Activated CD8-positive, alpha-beta memory T cell treated with anti-CD3 and anti-CD28 coated beads, Interleukin-2, amount 50 U/mL, for 24 hours (primary cell): ENCODE results near the gene FAM120B.

ENCODE experiments used
- DNase-seq: peaks from one replicate; pipeline ENCODE4 v3.0.0-alpha.2; 2020; ENCODE audit errors: extremely low read depth

The FAM120B gene

DNA sequence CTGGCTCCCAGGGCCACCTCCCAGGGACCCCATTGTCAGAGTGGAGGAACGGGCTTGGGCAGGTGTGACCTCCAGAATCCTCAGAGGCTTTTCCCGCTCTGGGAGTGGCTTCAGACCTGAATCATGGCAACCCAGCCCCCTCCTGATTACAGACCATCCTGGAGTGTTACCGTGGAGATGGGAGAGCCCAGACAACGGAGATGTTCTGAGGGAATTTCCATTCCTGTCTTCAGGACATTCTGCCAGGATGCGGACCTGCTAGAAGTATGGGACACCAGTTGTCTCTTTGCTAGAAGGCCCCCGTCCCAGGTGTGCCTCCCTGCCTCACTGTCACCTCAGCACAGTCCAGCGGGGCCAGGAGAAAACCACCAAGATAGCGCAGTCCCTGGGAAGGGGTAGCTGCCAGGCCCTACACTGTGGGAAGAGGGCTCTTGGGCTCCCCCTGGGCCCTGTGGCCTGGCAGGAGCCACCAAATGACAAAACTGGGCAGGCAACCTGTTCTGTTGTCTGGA lies 136.6 kb downstream of the FAM120B start:
- no peak for DNase-seq

DNA sequence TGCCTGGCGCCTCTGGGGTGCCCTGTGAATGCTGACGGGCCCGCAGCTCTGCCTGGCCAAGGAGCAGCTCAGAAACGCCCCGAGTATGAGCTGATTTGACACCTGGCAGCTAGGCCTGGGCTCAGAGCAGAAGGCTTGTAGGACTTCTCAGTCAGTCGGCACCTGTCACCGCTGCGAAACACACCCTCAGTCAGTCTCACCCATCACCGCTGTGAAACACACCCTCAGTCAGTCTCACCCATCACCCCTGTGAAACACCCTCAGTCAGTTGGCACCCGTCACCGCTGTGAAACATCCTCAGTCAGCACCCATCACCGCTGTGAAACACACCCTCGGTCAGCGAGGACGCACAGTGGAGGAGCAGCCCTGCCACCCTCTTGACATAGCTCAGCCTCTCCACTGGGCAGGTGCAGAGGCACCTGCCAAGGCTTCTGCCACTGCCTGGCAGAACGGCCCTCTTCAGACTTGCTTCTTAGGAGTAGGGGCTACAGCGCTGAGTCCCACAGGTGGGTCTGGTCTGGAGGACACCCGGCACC lies 137.6 kb downstream of the FAM120B start:
- DNase-seq = no peak

DNA sequence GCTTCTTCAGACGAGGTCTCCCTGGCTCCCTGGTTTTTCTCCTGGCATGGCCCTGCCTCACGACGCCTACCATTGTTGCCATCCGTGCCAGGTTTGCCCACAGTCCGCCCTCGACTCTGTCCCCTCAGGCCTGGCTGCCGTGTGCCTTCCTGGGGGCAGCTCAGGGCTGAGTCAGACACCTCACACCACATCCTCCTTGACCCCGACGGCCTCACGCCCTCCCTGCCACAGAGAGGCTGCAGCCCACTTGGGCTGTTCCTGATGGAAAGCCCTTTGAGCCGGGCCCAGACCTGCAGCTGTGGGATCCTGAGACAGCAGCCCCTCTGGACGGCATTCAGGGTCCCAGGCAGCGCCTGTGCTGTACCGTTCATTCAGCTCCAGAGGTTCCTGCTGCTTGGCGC lies 138.3 kb downstream of the FAM120B start:
- no peak for DNase-seq

DNA sequence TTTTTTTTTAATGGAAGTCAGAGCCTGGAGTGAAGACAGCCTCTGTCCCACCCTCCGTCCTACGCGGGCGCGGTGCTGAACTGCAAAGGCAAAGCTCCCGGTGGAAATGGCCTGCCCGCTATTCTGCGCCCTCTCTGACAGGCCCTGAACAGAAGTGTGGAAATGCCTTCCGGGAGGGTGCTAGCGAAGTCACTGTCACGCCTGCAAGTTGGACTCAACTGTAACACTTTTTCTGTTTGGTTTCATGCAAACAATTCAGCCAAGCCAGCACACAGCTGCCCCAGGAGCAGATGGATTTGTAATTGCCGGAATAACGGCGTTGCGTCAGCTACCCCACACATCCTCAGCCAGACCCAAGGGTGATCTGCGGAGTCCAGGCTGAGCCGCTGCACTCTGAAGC lies 138.9 kb downstream of the FAM120B start:
- DNase-seq = no peak

DNA sequence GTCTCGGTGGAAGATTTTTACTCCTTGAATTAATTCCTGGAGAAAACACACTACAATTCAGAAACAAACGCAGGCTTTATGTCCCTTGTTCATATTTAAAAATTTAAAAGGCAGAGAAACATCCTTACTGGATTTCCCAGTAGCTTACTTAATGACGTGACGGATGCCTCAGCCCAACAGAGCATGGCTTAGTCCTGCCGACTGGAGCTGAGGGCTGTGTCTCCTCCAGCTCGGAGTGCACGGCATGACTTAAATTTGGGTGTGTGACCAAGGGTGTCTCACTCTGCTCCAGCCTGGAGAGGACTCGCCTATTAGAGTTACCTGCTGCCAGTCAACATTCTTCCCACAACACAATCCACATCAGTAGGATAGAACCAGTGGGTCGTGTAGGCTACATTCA lies 139.4 kb downstream of the FAM120B start:
- no peak for DNase-seq

DNA sequence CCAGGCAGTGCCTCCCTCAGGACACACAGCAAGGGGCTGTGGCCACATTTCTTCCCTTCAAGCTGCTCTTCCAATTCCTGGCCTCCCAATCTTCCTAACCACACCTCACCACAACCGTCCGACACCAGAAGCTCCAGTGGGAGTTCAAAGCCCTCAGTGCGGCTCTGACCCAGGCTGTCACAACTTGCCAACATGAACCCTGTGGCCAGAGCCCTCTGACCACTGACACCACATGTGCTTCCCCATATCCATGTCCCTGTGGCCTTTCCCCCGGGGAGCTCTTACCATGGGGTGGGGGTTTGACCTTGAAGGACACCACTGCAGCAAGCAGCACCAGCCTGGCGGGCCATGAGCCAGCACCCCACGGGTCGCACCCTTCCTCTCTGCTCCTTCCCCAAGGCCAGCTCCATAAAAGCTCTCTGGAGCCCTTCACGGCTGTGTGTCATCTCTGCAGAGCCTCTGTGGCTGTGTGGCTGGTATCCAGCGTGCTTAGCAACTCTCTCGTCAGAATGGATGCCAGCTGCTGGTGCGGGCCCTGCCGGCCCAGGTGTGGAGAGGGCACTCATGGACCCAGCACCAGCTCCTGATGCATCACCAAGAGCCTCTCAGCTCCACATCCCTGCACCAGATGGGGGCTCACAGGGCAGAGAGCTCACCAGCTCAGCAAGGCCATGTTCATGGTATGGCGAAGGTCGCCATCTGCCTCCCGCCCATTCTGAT lies 140.4 kb downstream of the FAM120B start:
- DNase-seq = no peak

DNA sequence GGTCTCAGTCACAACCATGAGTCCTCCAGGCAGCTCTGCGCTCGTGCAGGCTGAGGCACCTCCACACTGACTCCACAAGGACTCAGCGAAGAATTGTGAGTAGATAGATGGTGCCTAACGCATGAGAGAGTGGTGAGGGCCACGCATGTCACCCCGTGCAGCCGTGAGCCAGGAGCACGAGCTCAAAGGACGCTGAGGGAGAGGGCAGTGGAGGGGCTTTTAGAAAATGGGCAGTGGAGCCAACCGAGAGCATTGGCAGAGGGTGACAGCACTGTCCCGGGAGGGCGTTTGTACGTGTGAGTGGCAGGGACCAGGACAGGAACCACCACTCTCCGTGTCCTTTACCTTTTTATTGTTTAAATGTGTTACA lies 141.0 kb downstream of the FAM120B start:
- DNase-seq = no peak

DNA sequence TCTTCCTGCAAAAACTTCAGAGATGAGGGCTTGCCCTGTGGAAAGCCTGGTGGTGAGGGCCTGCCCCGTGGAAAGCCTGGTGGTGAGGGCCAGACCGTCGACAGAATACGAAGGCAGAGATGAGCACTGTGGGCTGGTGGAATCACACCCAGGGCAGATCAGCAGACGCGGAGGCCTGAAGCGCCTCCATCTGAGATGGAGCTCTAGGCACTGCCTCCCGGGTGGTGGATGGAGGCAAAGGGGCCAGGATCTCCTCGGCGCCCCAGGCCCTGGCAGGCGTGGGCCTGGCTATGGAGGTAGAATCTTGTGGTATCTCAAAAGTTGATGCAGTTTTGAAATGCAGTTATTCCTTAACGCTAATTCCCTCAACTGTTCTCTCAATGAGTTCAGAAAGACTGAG lies 141.8 kb downstream of the FAM120B start:
- no peak for DNase-seq

DNA sequence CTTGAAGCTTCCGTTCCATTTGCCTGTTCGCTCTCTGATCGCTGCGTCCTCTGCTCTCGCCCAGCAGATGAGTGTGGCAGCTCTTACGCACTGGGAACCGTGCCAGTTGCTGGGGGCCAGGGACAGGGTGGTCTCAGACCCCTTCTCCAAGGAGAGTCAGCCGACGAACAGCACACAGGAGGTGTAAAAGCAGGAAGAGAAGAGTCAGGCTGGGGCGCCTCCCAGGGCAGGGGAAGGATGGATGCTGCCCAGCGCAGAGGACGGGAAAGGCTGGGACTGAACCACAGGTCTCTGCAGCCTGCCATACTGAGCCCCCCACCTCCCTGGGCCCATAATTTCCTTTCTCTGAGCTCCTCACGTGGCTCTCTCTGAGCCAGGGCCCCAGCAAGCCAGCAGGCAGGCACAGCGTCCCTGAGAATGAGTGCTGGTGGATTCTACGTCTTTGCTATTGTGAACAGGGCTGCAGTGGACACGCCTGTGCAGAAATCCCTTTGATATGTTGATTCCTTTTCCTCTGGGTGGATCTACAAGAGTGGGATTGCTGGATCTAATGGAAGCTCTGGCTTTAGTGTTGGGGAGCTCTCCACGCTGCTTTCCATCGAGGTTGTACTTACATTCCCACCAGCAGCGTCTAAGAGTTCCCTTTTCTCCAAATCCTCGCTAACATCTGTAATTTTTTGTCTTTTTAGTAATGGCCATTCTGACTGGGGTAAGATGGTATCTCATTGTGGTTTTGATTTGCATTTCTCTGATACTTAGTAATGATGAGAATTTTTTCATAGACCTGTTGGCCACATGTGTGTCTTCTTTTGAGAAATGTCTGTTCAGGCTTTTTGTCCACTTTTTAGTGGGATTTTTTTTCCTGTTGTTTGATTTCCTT lies 142.4 kb downstream of the FAM120B start:
- no peak for DNase-seq

DNA sequence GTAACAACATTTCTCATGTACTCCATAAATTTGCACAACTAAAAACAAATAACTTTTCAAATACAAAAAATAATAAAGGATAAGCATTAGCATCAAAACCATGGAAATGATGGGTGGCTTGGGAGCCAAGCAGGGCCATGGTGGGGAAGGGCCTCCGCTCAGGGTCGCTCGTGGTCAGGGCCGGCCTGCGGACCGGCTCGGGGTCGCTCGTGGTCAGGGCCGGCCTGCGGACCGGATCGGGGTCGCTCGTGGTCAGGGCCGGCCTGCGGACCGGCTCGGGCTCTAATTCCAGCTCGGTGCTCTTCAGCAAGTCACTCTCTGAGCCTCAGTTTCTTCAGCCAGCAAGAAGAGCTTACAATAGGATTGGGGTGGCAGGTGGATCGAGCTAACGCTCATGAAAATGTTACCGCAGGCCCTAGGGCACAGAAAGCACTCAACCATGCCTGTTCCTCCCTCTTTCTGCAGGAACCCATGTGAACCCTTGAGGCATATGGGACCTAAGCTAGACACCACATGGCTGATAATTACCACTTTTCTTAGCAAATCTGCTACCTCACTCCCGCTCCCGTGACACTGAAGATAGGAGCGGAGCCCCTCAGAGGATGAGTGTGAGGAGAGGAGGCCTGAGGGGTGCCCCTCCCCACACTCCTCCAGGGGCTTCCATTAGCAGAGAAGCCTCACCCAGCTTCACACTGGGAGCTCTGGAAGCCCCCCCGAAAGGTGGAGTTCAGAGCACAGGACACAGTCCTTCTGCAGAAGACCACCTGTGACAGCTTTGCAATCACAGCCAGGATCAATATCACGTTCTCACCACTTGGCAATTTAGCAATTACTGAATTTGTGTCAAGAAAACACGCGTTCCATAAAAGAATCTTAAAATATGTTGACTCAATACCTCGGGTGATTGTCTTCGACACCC lies 143.5 kb downstream of the FAM120B start:
- no peak for DNase-seq

DNA sequence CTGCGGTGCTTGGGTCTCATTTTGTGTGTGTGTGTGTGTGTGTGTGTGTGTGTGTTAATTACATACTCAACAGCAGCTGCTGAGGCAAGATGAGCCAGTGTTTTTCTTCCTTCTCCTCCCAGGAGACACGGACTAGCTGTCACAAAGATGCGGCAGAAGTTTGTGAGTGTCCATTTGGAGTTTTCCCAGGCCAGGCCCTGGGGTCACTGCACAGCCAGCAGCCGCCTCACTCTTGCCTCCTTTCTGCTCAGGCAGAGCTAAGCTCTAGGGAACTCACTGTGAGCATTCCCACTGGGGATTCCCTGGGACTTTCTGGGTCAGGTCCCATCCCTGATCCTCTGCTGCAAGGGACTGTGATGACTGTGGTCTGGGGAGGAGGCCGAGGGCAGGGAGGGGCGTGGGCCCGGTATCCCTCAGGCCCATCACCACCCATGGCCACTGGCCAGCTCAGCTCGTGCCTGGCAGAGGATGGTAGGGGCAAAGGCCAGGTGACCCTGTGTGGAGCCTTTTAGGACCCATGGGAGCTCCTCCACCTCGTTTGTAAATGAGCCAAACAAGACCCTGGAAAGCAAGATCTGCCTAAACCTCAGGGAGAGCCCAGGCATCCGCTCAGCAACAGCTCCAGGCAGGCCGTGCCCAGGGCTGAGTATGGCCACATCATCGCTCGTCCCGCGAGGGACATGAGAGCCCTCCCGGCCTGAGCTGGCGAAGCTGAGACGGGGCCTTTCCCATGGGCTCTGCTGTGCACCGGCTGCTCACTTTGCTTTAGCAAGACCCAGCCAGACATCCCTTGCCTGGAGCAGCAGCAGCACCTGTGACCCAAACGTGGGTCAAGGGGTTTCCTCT lies 144.6 kb downstream of the FAM120B start:
- no peak for DNase-seq

DNA sequence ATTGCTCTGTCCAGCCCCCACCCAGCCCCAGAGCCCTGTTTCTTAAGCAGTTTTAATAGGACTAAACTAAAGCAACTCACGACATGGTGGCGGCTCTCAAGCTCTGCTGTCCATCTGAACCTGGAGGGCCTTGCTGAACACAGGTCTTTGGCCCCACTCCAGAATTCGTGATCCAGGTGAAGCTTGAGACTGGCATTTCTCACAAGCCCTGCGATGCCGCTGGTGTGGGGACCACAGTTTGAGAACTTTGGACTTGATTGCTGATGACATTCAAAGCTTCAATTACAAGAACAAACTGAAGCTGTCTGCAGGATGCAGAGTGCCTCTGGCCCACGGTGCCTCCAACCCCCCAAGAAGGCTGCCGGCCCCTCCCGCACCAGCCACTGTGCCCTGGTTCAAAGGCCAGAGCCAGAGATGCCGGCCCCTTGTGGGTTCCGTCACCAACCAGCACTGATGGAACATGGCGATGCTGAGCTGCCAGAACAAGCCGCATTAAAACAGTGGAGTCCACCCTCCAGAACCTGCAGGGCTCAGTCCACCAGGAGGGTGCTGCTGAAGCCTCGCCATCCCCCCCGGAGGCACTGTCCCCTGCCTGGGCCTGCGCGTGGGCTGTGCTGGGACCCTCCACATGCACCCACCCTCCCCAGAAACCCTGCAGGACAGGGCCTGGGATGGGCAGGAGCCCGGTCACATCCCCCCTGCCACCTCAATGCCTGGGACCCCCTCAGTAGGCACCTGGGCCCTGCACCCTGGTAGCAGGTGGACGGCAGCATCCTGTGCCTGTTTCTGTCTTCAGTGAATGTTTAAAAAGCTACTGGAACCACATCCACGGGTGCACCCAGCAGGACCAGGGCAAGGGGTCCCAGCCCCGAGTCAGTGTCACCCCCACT lies 145.4 kb downstream of the FAM120B start:
- DNase-seq = no peak

DNA sequence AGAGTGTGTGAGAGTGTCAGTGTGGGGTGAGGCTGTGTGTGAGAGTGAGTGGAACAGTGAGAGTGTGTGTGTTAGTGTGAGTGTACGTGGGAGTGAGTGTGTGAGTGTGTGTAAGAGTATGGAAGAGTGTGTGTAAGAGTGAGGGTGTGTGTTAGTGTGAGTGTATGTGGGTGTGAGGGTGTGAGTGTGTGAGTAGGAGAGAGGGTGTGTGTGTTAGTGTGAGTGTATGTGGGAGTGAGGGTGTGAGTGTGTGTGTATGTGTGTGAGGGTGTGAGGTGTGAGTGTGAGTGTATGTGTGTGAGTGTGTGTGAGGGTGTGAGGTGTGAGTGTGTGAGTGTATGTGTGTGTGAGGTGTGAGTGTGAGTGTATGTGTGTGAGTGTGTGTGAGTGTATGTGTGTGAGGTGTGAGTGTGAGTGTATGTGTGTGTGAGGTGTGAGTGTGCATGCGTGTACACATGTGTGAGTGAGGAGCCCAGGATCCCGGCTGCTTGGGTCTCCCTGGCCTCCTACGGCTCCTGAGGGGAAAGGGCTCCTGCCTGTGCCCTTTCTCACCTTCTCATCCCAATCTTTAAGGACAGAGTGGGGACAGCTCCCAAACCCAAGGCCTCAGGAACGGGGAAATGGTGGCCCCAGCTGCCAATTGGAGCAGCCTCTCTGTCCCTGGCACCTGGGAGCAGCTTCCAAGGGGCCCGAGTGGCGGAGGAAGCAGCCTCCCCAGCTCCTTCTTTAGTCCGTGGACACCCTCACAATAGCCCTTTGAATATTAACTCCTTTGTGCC lies 146.4 kb downstream of the FAM120B start:
- DNase-seq = no peak

DNA sequence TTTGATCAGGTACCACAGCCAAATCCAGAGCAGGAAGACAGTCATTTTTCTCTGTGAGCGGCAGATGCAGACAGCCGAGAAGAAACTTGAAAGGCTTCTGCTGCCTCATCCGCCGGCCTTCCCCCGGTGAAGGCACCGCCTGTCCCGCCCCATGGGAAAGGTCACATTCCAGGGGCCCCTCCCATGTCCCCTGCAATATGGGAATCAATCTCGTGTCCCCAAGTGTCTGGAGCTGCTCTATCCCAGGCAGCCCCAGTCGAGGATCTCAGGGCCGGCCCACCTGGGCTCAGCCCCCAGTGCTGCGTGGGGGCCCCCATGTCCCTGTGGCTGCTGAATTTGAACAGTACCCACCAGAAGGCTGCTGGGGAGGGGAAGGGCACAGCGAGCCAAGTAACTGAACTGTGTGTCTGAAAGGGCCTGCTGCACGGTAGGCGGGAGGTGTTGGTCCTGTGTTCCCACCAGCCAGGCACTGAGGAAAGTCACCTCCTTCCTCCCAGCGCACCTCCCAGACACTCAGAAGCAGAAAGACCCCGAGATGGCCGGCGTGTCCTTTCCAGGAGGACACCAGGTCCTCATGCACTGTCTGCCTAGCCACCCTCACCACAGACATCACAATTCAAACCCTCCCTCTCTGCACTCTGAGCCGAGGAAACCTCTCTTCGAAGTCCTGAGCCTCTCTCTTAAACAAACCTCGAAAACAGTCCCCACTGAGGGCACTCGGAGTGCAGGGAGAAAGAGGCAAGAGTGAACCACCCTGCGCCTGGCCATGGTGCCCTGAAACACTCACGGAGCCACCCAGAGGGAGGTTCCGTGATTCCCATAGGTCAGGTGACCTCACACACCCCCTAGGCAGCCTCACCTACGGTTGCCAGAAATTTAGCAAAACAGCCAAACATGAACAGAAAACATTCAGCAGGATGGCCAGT lies 147.3 kb downstream of the FAM120B start:
- no peak for DNase-seq

DNA sequence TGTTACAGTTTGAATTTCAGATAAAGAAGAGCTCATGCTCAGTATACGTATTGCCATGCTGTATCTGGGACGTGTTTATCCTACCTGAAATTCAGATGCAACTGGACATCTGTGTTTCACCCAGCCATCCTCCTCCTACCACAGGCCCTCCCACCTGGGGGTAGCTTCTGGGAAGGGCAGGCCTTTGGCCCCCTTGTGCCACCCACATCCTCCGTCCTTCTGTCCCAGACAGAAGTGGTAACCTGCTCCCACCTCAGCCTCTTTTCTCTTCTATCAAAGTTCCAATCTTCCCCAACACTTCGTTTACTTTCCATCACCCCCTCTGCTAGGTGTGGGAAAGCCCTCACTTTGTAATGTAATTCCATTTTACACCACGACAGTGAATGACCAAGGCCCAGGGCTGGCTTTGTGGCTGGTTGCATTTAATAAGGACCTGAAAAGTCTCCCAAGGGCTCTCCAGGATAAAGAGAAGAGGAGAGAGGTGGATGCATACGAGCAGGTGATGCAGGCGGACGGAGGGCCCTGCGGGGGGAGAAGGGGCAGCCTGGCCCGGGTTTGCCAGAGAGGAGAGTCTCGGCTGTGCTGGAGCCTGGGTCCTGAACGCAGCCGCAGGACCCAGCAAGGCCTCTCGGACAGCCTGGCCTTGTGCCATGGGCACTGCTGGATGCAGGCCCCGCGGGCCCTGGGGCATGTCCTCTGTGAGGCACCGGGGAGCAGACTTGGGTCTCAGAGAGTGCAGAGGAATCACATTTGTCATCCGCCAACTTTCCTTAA lies 148.1 kb downstream of the FAM120B start:
- no peak for DNase-seq

DNA sequence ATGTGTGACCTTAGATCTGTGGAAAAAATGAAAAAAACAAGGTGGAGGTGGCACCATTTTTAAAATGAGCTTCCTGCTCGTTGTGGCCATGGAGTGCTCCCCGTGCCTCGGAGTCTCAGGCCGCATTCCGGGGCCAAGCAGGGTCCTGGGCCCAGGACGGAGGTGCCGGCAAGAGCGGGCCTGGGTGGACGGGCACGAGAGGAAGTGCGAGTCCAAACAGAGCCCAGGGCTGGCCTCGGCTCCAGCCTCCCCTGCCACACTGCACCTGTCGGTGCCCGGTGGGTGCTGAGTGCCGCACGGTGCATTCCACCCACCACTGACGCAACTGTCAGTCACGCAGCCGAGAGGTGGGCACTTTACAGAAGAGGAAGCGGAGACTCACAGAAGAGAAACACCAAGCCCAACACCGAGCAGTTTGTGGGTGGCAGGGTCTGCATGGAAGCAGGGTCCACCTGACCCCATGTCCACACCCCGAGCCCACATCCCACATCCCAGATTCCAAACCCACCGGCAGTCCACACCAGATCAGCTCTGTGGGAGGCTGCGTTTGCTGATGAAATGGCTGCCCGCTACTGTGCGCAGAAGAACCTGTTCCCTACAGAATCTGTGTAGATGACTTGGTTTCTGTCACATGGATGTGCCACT lies 148.9 kb downstream of the FAM120B start:
- DNase-seq = no peak

DNA sequence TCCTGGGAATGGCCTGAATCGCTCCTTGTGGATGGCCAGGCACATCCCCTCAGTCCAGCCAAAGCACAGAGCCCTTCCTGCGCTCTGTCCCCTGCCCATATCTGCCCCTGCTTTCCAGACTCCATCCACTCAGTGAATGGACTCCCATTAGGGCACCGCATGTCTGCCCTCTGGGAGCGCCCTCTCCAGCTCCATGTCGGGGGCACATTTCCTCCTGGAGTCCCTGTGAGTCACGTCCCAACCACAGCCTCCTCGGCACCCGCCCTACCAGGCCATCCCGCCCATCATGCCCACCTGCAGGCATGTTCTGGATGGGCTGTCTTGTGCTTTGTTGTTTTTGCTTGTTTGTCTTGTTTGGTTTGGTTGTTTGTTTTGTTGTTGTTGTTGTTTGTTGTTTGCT lies 149.8 kb downstream of the FAM120B start:
- no peak for DNase-seq
